ENCODE results near the gene ADGRV1.

DNA sequence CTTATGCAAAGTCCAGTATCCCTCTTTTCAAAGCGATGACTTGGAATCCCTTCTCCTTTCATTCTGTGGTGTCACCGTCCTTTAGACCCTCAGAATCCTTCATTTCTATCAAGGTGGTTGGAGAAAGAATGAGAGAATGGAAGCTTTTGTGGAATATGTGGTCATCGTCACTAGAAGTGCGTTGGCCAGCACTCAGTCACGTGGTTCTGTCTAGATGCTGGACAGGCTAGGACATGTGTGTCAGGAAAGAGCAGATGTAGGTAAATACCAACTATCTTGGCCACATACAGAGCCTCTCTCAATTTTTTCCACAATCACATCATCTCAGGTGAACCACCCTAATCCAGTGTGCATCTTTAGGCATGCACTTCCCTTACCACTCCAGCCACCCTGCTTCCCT, 618.5 kb downstream of the ADGRV1 start:
- no peak for TF ChIP-seq POLR2AphosphoS5 (IDR thresholded peaks at IDR 0.05; ENCODE audit: insufficient read depth, low read depth, low read length)
- TF ChIP-seq, protein P1, sequence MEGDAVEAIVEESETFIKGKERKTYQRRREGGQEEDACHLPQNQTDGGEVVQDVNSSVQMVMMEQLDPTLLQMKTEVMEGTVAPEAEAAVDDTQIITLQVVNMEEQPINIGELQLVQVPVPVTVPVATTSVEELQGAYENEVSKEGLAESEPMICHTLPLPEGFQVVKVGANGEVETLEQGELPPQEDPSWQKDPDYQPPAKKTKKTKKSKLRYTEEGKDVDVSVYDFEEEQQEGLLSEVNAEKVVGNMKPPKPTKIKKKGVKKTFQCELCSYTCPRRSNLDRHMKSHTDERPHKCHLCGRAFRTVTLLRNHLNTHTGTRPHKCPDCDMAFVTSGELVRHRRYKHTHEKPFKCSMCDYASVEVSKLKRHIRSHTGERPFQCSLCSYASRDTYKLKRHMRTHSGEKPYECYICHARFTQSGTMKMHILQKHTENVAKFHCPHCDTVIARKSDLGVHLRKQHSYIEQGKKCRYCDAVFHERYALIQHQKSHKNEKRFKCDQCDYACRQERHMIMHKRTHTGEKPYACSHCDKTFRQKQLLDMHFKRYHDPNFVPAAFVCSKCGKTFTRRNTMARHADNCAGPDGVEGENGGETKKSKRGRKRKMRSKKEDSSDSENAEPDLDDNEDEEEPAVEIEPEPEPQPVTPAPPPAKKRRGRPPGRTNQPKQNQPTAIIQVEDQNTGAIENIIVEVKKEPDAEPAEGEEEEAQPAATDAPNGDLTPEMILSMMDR (IDR thresholded peaks at IDR 0.05; ENCODE audit: extremely low read depth in 1 of 2, insufficient read depth in 1 of 2, low read depth in 1 of 2, low read length in 2 of 2): no peak
